Measurements from ENCODE around the gene PPP1R9B. TPM values are rescaled to one million over a fixed set of nuclear protein-coding genes. Genes with fewer than 3 reads are reported as not detected.

Gene PPP1R9B
- total RNA-seq, 1 experiment from 2014 or later, result 61.3 TPM

DNA sequence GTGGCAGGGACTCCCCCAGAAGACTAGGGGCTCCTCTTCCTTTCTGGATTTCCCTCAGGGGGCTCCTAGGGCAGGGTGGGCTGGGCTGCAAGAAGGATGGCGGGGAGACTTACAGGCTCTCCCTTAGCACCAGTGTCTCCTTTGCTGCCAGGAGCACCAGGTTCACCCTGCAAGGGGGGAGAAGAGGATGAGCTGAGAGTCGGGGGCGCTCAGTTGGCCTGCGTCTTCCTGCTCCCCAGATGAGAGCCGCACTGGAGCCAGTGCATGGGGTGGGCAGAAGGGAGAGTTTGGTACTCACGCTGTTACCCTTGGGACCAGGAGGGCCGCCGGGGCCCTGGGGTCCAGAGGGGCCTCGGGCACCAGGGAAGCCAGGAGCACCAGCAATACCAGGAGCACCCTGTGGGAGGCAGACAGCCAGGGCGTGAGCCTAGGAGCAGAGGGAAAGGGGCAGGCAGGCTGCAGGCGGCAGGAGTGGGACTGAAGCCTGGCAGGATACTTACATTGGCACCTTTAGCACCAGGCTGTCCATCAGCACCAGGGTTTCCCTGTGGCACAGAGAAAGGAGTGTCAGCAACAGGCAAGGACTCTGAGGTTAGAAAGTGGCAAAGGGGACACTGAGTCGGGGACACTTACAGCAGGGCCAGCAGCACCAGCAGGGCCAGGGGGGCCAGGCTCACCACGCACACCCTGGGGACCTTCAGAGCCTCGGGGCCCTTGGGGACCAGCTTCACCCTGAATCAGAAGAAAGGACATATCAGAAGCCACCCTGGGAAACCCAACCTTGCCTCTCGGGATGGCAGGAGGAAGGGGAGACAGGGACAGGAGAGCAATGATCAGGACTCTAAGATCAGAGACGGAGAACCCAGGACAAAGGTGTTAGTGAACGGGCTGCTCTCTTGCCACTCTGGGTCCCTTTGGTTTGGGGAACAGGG is 44.7 kb upstream of the PPP1R9B start:
- DNase-seq (ENCODE audit: low spot score), result no peak
- Histone ChIP-seq H3K27me3 (replicated peaks; ENCODE audit: insufficient read depth, low read depth, low read length, poor library complexity) (no peaks in the 10 kb centered on the region), H3K9me3 (ENCODE audit: low read depth, low read length, poor library complexity, severe bottlenecking) (no peaks in the 10 kb centered on the region), H3K27ac (ENCODE audit: low read depth, low read length, poor library complexity, severe bottlenecking) (no peak overlapping the region), H3K4me3 (ENCODE audit: low read depth, low read length, poor library complexity, severe bottlenecking) (no peak overlapping the region), H3K36me3 (ENCODE audit: insufficient read depth, low read length, poor library complexity, severe bottlenecking) (no peaks in the 10 kb centered on the region), H3K4me1 (ENCODE audit: insufficient read depth, low read length, poor library complexity, severe bottlenecking) (peaks cover 14% of the 10 kb centered on the region)
- TF ChIP-seq EZH2 (IDR thresholded peaks at IDR 0.05; ENCODE audit: borderline replicate concordance, low read depth, low read length, poor library complexity, severe bottlenecking), result no peak
- ChIA-PET CTCF (no interaction called here), POLR2A (ENCODE audit: low non-redundant PET) (no interaction called here)
- no TSS peak for BruUV-seq (replicated peaks)
- intact Hi-C loops (cut with micrococcal nuclease; ENCODE audit: unreplicated experiment), result no loop called here

DNA sequence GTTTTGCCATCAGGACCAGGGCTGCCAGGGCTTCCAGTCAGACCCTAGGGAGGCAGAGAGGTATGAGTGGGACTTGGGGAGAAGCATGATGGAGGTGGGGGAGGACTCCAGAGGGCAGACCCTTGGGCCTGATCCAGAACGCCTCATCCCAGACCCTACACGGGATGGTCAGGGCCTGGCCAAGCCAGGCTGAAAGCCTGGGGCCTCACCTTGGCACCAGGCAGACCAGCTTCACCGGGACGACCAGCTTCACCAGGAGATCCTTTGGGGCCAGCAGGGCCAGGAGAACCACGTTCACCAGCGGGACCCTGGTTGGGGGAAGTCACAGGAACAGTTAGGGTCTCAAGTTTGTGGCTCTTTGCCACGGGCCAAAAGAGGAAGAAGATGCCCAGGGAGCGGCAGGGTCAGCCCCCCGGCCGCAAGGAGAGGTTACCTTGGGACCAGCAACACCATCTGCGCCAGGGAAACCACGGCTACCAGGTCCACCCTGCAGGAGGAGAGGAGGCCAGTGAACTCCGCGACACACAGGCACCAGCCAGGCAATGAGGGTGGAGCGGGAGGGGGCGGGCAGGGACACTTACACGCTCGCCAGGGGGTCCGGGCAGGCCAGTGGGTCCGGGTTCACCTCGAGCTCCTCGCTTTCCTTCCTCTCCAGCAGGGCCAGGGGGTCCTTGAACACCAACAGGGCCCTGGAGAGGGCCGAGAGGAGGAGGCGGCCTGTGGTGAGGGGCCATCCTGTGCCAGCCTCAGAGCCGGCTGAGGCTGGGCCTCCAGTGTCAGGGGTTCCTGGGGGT is 43.9 kb upstream of the PPP1R9B start:
- intact Hi-C loops (cut with micrococcal nuclease; ENCODE audit: unreplicated experiment), result no loop called here
- ChIA-PET POLR2A (ENCODE audit: low non-redundant PET) (no interaction called here), CTCF (no interaction called here)
- Histone ChIP-seq H3K9me3 (ENCODE audit: low read depth, low read length, poor library complexity, severe bottlenecking) (no peaks in the 10 kb centered on the region), H3K27ac (ENCODE audit: low read depth, low read length, poor library complexity, severe bottlenecking) (no peak overlapping the region), H3K36me3 (ENCODE audit: insufficient read depth, low read length, poor library complexity, severe bottlenecking) (no peaks in the 10 kb centered on the region), H3K27me3 (replicated peaks; ENCODE audit: insufficient read depth, low read depth, low read length, poor library complexity) (no peaks in the 10 kb centered on the region), H3K4me3 (ENCODE audit: low read depth, low read length, poor library complexity, severe bottlenecking) (no peak overlapping the region), H3K4me1 (ENCODE audit: insufficient read depth, low read length, poor library complexity, severe bottlenecking) (peaks cover 8% of the 10 kb centered on the region)
- BruUV-seq (replicated peaks), result no TSS peak
- TF ChIP-seq EZH2 (IDR thresholded peaks at IDR 0.05; ENCODE audit: borderline replicate concordance, low read depth, low read length, poor library complexity, severe bottlenecking), result no peak
- TF ChIP-seq, protein P1, sequence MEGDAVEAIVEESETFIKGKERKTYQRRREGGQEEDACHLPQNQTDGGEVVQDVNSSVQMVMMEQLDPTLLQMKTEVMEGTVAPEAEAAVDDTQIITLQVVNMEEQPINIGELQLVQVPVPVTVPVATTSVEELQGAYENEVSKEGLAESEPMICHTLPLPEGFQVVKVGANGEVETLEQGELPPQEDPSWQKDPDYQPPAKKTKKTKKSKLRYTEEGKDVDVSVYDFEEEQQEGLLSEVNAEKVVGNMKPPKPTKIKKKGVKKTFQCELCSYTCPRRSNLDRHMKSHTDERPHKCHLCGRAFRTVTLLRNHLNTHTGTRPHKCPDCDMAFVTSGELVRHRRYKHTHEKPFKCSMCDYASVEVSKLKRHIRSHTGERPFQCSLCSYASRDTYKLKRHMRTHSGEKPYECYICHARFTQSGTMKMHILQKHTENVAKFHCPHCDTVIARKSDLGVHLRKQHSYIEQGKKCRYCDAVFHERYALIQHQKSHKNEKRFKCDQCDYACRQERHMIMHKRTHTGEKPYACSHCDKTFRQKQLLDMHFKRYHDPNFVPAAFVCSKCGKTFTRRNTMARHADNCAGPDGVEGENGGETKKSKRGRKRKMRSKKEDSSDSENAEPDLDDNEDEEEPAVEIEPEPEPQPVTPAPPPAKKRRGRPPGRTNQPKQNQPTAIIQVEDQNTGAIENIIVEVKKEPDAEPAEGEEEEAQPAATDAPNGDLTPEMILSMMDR (conservative IDR thresholded peaks at IDR 0.05; ENCODE audit: low read depth, low read length), result no peak
- no peak for DNase-seq (ENCODE audit: low spot score)

DNA sequence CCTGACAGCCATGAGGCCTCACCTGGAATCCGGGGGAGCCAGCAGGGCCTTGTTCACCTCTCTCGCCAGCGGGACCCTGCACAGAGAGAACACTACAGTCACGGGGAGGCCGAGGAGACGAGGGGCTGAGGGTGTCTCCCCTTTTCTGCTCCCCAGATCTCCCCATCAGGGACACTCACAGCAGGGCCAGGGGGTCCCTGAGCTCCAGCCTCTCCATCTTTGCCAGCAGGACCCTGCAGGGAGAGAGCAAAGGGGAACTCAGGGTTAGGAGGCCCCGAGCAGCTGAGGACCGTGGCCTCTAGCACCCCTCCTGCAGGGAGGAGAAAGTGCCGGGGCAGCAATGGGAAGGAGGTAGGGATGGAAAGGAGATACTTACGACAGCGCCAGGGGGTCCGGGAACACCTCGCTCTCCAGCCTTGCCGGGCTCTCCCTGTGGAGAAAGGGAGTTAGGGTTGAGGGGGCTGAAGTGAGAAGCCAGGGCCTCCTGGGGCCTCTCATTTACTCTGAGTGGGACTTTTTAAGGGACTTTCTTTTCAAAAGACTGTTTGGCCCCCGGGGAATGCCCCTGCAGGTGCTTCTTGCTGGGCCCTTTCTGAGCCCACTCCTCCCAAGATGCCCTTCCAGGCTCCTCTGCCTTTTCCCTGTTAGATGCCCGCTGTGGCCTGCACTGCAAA is 42.3 kb upstream of the PPP1R9B start:
- Histone ChIP-seq H3K9me3 (ENCODE audit: low read depth, low read length, poor library complexity, severe bottlenecking) (no peaks in the 10 kb centered on the region), H3K4me1 (ENCODE audit: insufficient read depth, low read length, poor library complexity, severe bottlenecking) (no peaks in the 10 kb centered on the region), H3K27me3 (replicated peaks; ENCODE audit: insufficient read depth, low read depth, low read length, poor library complexity) (no peaks in the 10 kb centered on the region), H3K4me3 (ENCODE audit: low read depth, low read length, poor library complexity, severe bottlenecking) (no peak overlapping the region), H3K27ac (ENCODE audit: low read depth, low read length, poor library complexity, severe bottlenecking) (no peak overlapping the region), H3K36me3 (ENCODE audit: insufficient read depth, low read length, poor library complexity, severe bottlenecking) (no peaks in the 10 kb centered on the region)
- no TSS peak for BruUV-seq (replicated peaks)
- TF ChIP-seq, protein P1 (conservative IDR thresholded peaks at IDR 0.05; ENCODE audit: low read depth, low read length), result no peak
- no peak for TF ChIP-seq EZH2 (IDR thresholded peaks at IDR 0.05; ENCODE audit: borderline replicate concordance, low read depth, low read length, poor library complexity, severe bottlenecking)
- DNase-seq (ENCODE audit: low spot score), result no peak
- intact Hi-C loops (cut with micrococcal nuclease; ENCODE audit: unreplicated experiment), result no loop called here
- ChIA-PET POLR2A (ENCODE audit: low non-redundant PET) (no interaction called here), CTCF (no interaction called here)
